PC-3 (cell line): ENCODE results near the gene VEGFB.

ENCODE experiments used
- CTCF ChIP-seq: fragments of 300-600 bp; sonication (generic); conservative IDR thresholded peaks from 2 replicates; pipeline ENCODE4 v1.5.1; 2017; ENCODE audit warnings: antibody characterized with exemption, low read depth, mild to moderate bottlenecking, low read length
- EZH2 ChIP-seq: fragments of 300-600 bp; sonication (generic); IDR thresholded peaks from one replicate; pipeline ENCODE4 v1.6.1; 2017; ENCODE audit warnings: antibody characterized with exemption, mild to moderate bottlenecking, low read length; ENCODE audit not compliant: unreplicated experiment
- EZH2phosphoT487 ChIP-seq: fragments of 300-600 bp; sonication (generic); IDR thresholded peaks from 2 replicates; pipeline ENCODE4 v1.6.1; 2018; ENCODE audit warnings: mild to moderate bottlenecking, antibody characterized with exemption, low read length, borderline replicate concordance

GRCh38 chr11:64276653-64277431, 42.5 kb downstream of the VEGFB start:
- TF ChIP-seq CTCF = no peak
- no peak for TF ChIP-seq EZH2
- no peak for TF ChIP-seq EZH2phosphoT487
